ENCODE results near the gene AGBL3.

GRCh38 chr7:134945691-134946090 lies 40.6 kb upstream of the AGBL3 start:
- TF ChIP-seq CTCF (IDR thresholded peaks at IDR 0.05) (no peak), ZNF281 (CRISPR knock-in tag; IDR thresholded peaks at IDR 0.05) (no peak), ATF1 (CRISPR knock-in tag; IDR thresholded peaks at IDR 0.05) (no peak), OVOL2 (CRISPR knock-in tag; IDR thresholded peaks at IDR 0.05; ENCODE audit: borderline replicate concordance) (no peak), ZBTB21 (CRISPR knock-in tag; IDR thresholded peaks at IDR 0.05; ENCODE audit: borderline replicate concordance) (no peak), NR3C1 (CRISPR knock-in tag; conservative IDR thresholded peaks at IDR 0.05; ENCODE audit: low read depth) (no peak), ZNF121 (CRISPR knock-in tag; IDR thresholded peaks at IDR 0.05) (no peak), ESRRA (CRISPR knock-in tag; IDR thresholded peaks at IDR 0.05; ENCODE audit: borderline replicate concordance) (no peak), FOXJ3 (CRISPR knock-in tag; IDR thresholded peaks at IDR 0.05; ENCODE audit: borderline replicate concordance) (no peak), SP1 (CRISPR knock-in tag; conservative IDR thresholded peaks at IDR 0.05) (no peak)

Measured in WTC11 (cell line).